DND-41 (cell line): ENCODE measurements around the gene CCDC158.

ENCODE experiments used
- EZH2 ChIP-seq: IDR thresholded peaks from 3 replicates; pipeline ENCODE4 v1.6.1; 2012; ENCODE audit warnings: borderline replicate concordance, low read depth, mild to moderate bottlenecking, moderate library complexity, low read length, inconsistent platforms; ENCODE audit not compliant: severe bottlenecking
- TF ChIP-seq, protein P1 (sequence below): IDR thresholded peaks from 2 replicates; pipeline ENCODE4 v1.5.1; 2012; ENCODE audit warnings: borderline replicate concordance, low read length, moderate library complexity, mild to moderate bottlenecking; ENCODE audit not compliant: poor library complexity, severe bottlenecking; ENCODE audit errors: extremely low read depth

DNA sequence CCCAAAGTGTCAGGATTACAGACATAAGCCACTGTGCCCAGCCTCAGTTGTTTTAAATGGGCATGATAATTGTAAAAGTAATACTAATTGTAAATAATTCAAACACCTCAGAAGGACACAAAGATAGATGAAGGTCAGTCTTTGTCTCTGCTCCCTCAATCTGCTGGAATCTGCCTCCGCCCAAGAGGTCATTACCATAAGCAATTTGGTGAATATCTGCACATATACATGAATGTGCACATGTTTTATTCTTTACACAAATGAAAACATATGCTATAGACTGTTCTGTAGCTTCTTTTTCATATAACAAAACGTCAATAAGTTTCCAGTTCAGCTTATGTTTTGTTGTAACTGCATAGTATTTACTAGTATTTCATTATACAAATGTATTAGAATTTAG is 107.4 kb downstream of the CCDC158 start:
- TF ChIP-seq, protein P1, sequence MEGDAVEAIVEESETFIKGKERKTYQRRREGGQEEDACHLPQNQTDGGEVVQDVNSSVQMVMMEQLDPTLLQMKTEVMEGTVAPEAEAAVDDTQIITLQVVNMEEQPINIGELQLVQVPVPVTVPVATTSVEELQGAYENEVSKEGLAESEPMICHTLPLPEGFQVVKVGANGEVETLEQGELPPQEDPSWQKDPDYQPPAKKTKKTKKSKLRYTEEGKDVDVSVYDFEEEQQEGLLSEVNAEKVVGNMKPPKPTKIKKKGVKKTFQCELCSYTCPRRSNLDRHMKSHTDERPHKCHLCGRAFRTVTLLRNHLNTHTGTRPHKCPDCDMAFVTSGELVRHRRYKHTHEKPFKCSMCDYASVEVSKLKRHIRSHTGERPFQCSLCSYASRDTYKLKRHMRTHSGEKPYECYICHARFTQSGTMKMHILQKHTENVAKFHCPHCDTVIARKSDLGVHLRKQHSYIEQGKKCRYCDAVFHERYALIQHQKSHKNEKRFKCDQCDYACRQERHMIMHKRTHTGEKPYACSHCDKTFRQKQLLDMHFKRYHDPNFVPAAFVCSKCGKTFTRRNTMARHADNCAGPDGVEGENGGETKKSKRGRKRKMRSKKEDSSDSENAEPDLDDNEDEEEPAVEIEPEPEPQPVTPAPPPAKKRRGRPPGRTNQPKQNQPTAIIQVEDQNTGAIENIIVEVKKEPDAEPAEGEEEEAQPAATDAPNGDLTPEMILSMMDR: no peak
- no peak for TF ChIP-seq EZH2
